ENCODE results near the gene UROC1. TPM values are rescaled to one million over a fixed set of nuclear protein-coding genes. Genes with fewer than 3 reads are reported as not detected.

The UROC1 gene
- total RNA-seq, 1 experiment from 2014 or later, result not detected

DNA sequence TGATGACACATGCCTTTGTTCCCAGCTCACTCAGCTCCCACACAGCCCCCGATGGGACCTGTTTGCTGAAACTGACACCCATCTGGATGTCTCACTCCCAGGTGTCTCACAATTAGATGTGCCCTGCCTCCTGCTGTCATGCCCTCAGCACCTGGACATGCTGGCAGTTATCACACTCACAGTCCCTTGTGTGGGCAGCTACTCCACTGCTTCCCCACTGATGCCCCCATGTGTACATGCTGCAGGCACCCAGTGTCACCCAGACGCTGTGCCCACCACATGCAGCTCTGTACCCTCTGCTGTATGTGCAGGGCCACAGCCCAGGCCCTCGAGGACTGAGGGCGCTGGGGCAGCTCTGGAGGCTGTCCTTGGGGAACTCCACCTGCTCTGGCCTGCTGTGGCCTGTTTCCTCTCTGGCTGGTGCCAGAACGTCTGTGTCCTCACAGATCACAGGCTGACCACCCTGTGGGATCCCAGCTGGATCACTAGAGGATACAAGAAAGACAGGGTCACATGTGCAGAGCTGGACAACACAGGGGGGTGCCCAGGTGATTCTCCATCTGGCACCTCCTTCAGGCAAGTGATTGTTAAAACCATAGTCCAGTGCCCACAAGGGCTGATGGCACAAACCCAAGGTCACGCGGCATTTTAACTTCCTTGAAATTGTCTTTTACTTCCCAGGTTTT, 27.2 kb upstream of the UROC1 start:
- ChIA-PET CTCF (no interaction called here), RAD21 (ENCODE audit: low non-redundant PET in 1 of 2, low total read pairs in 2 of 2, uncharacterized antibody in 2 of 2, unreplicated experiment in 2 of 2) (no interaction called here), POLR2A (no interaction called here)
- ATAC-seq (no peak), DNase-seq (ENCODE audit: low read depth, low spot score) (no peak)
- no TSS peak for BruUV-seq (replicated peaks)
- Histone ChIP-seq H3K9me3 (ENCODE audit: control insufficient read depth in 1 of 2, insufficient read depth in 1 of 2, low read depth in 1 of 2, low read length in 2 of 2) (no peaks in the 10 kb centered on the region), H2AFZ (ENCODE audit: low read depth, low read length, poor library complexity, severe bottlenecking) (no peak overlapping the region), H3K27ac (ENCODE audit: low read depth, low read length) (no peak overlapping the region), H3K9ac (ENCODE audit: low read length) (no peak overlapping the region), H3K36me3 (ENCODE audit: control insufficient read depth in 1 of 2, insufficient read depth in 2 of 2, low read length in 2 of 2) (no peaks in the 10 kb centered on the region), H3K79me2 (ENCODE audit: insufficient read depth, low read length) (no peaks in the 10 kb centered on the region), H3K27me3 (ENCODE audit: insufficient read depth, low read length) (peaks cover 2% of the 10 kb centered on the region; the same call in 1 of the 2 replicates), H3K9me2 (ENCODE audit: insufficient read depth) (no peaks in the 10 kb centered on the region), H3K4me2 (ENCODE audit: low read length) (no peak overlapping the region), H3K4me3 (replicated peaks in 1 of 2; ENCODE audit: low read depth in 1 of 2, low read length in 2 of 2) (no peak overlapping the region), H4K20me1 (ENCODE audit: insufficient read depth) (no peaks in the 10 kb centered on the region), H3K4me1 (ENCODE audit: control insufficient read depth in 1 of 2, insufficient read depth in 2 of 2, low read length in 2 of 2) (peaks cover 15 to 18% of the 10 kb centered on the region in 2 experiments; a peak in 3 of 4 replicates)
- TF ChIP-seq, protein P1, sequence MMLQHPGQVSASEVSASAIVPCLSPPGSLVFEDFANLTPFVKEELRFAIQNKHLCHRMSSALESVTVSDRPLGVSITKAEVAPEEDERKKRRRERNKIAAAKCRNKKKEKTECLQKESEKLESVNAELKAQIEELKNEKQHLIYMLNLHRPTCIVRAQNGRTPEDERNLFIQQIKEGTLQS (IDR thresholded peaks at IDR 0.05), result no peak
- TF ChIP-seq POLR2A (IDR thresholded peaks at IDR 0.05; ENCODE audit: borderline replicate concordance, extremely low read depth, insufficient read depth, insufficient read length) (no peak), JUND (IDR thresholded peaks at IDR 0.05) (no peak), YY1 (IDR thresholded peaks at IDR 0.05; ENCODE audit: extremely low read depth, insufficient replicate concordance, low read depth, low read length) (no peak), ELF1 (IDR thresholded peaks at IDR 0.05; ENCODE audit: borderline replicate concordance, low read depth) (no peak)
- TF ChIP-seq, protein P2, sequence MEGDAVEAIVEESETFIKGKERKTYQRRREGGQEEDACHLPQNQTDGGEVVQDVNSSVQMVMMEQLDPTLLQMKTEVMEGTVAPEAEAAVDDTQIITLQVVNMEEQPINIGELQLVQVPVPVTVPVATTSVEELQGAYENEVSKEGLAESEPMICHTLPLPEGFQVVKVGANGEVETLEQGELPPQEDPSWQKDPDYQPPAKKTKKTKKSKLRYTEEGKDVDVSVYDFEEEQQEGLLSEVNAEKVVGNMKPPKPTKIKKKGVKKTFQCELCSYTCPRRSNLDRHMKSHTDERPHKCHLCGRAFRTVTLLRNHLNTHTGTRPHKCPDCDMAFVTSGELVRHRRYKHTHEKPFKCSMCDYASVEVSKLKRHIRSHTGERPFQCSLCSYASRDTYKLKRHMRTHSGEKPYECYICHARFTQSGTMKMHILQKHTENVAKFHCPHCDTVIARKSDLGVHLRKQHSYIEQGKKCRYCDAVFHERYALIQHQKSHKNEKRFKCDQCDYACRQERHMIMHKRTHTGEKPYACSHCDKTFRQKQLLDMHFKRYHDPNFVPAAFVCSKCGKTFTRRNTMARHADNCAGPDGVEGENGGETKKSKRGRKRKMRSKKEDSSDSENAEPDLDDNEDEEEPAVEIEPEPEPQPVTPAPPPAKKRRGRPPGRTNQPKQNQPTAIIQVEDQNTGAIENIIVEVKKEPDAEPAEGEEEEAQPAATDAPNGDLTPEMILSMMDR (IDR thresholded peaks at IDR 0.05 in 2 of 3, conservative IDR thresholded peaks at IDR 0.05 in 1 of 3; ENCODE audit: borderline replicate concordance in 1 of 3, insufficient read depth in 1 of 3, low read depth in 2 of 3, low read length in 2 of 3), result no peak
- TF ChIP-seq, protein P3, sequence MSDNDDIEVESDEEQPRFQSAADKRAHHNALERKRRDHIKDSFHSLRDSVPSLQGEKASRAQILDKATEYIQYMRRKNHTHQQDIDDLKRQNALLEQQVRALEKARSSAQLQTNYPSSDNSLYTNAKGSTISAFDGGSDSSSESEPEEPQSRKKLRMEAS (IDR thresholded peaks at IDR 0.05), result no peak
- intact Hi-C loops (cut with micrococcal nuclease), result no loop called here

Data from HCT116 (cell line).